Astrocyte (in vitro differentiated cells and primary cell): ENCODE measurements around the gene ISG15. TPM values are rescaled to one million over a fixed set of nuclear protein-coding genes. Genes with fewer than 3 reads are reported as not detected.

ENCODE experiments used
- DNase-seq: peaks from one replicate; pipeline ENCODE4 v3.0.0-alpha.2; 2010; ENCODE audit warnings: low read depth
- FAIRE-seq: peaks from 2 replicates; lab custom pipeline; 2011; peaks lifted over from hg19 to GRCh38; lab: Jason Lieb, UNC
- H2AFZ ChIP-seq: 2 replicates; pipeline ENCODE4 v1.6.0; 2012; ENCODE audit warnings: low read depth, low read length, inconsistent platforms
- H3K27ac ChIP-seq: 2 replicates; pipeline ENCODE4 v1.5.1; 2011; ENCODE audit warnings: low read depth, low read length, inconsistent platforms
- H3K27me3 ChIP-seq: 2 replicates; pipeline ENCODE4 v1.6.0; 2011; ENCODE audit warnings: low read length, inconsistent platforms; ENCODE audit not compliant: insufficient read depth
- H3K36me3 ChIP-seq: 2 replicates; pipeline ENCODE4 v1.5.1; 2011; ENCODE audit warnings: low read length, inconsistent platforms; ENCODE audit not compliant: insufficient read depth
- H3K4me1 ChIP-seq: 2 replicates; pipeline ENCODE4 v1.5.1; 2011; ENCODE audit warnings: low read length, inconsistent platforms; ENCODE audit not compliant: insufficient read depth
- H3K4me2 ChIP-seq: 2 replicates; pipeline ENCODE4 v1.6.0; 2012; ENCODE audit warnings: low read length, inconsistent platforms
- H3K4me3 ChIP-seq: 2 replicates; pipeline ENCODE4 v1.5.1; 2011; ENCODE audit warnings: low read depth, mild to moderate bottlenecking, low read length, inconsistent platforms; ENCODE audit not compliant: insufficient read depth
- H3K79me2 ChIP-seq: 2 replicates; pipeline ENCODE4 v1.6.0; 2012; ENCODE audit warnings: mild to moderate bottlenecking, low read length, inconsistent platforms; ENCODE audit not compliant: insufficient read depth
- H3K9ac ChIP-seq: 2 replicates; pipeline ENCODE4 v1.6.0; 2012; ENCODE audit warnings: mild to moderate bottlenecking, low read length, inconsistent platforms
- H3K9me3 ChIP-seq: 2 replicates; pipeline ENCODE4 v1.5.1; 2012; ENCODE audit warnings: low read depth, mild to moderate bottlenecking, low read length, inconsistent platforms; ENCODE audit not compliant: insufficient read depth
- H4K20me1 ChIP-seq: 2 replicates; pipeline ENCODE4 v1.6.0; 2012; ENCODE audit warnings: low read length, inconsistent platforms; ENCODE audit not compliant: insufficient read depth
- H3K27ac Mint-ChIP-seq: one replicate; pipeline ENCODE4 v1.8.0; 2021; ENCODE audit warnings: mild to moderate bottlenecking, mixed read lengths; ENCODE audit not compliant: unreplicated experiment
- H3K27me3 Mint-ChIP-seq: one replicate; pipeline ENCODE4 v1.8.0; 2021; ENCODE audit warnings: low read depth, mixed read lengths; ENCODE audit not compliant: unreplicated experiment
- H3K36me3 Mint-ChIP-seq: one replicate; pipeline ENCODE4 v1.8.0; 2021; ENCODE audit warnings: low read depth, mixed read lengths; ENCODE audit not compliant: unreplicated experiment
- H3K4me1 Mint-ChIP-seq: one replicate; pipeline ENCODE4 v1.8.0; 2021; ENCODE audit warnings: low read depth, mixed read lengths; ENCODE audit not compliant: unreplicated experiment
- H3K4me3 Mint-ChIP-seq: one replicate; pipeline ENCODE4 v1.8.0; 2021; ENCODE audit warnings: mild to moderate bottlenecking, moderate library complexity, mixed read lengths; ENCODE audit not compliant: unreplicated experiment
- H3K9me3 Mint-ChIP-seq: one replicate; pipeline ENCODE4 v1.8.0; 2021; ENCODE audit warnings: mild to moderate bottlenecking, mixed read lengths; ENCODE audit not compliant: unreplicated experiment
- EZH2 ChIP-seq: IDR thresholded peaks from 2 replicates; pipeline ENCODE4 v1.6.1; 2012; ENCODE audit warnings: mild to moderate bottlenecking, low read length, inconsistent platforms; ENCODE audit not compliant: insufficient read depth
- total RNA-seq: library from RNA; stranded (reverse); gene quantifications from 2 replicates; pipeline ENCODE4 v1.2.1, GENCODE V29; 2021
- TF ChIP-seq, protein P1 (sequence below): IDR thresholded peaks from 2 replicates; pipeline ENCODE4 v1.5.1; 2011; ENCODE audit warnings: low read depth, mild to moderate bottlenecking, inconsistent platforms, low read length, moderate library complexity; ENCODE audit not compliant: insufficient read depth

ISG15 gene
- total RNA-seq, 1 donor from 2014 or later = 1,830 TPM

GRCh38 chr1:964691-965525 is 48.4 kb upstream of the ISG15 start:
- Histone ChIP-seq H3K4me1 (peaks cover 23% of the 10 kb centered on the region), H3K27ac (no peak overlapping the region), H3K79me2 (peaks cover 7% of the 10 kb centered on the region), H2AFZ (no peak overlapping the region), H3K36me3 (peaks cover 5% of the 10 kb centered on the region), H3K4me3 (no peak overlapping the region), H3K9ac (no peak overlapping the region), H3K27me3 (no peaks in the 10 kb centered on the region), H3K9me3 (no peaks in the 10 kb centered on the region), H4K20me1 (peaks cover 6% of the 10 kb centered on the region), H3K4me2 (no peak overlapping the region)
- TF ChIP-seq, protein P1, sequence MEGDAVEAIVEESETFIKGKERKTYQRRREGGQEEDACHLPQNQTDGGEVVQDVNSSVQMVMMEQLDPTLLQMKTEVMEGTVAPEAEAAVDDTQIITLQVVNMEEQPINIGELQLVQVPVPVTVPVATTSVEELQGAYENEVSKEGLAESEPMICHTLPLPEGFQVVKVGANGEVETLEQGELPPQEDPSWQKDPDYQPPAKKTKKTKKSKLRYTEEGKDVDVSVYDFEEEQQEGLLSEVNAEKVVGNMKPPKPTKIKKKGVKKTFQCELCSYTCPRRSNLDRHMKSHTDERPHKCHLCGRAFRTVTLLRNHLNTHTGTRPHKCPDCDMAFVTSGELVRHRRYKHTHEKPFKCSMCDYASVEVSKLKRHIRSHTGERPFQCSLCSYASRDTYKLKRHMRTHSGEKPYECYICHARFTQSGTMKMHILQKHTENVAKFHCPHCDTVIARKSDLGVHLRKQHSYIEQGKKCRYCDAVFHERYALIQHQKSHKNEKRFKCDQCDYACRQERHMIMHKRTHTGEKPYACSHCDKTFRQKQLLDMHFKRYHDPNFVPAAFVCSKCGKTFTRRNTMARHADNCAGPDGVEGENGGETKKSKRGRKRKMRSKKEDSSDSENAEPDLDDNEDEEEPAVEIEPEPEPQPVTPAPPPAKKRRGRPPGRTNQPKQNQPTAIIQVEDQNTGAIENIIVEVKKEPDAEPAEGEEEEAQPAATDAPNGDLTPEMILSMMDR = no peak
- no peak for TF ChIP-seq EZH2
- Mint-ChIP-seq H3K9me3 (no peaks in the 10 kb centered on the region), H3K27me3 (peaks cover 15% of the 10 kb centered on the region), H3K27ac (no peak overlapping the region), H3K4me3 (no peak overlapping the region), H3K4me1 (no peaks in the 10 kb centered on the region), H3K36me3 (peaks cover 4% of the 10 kb centered on the region)
- FAIRE-seq (no peak), DNase-seq (no peak)

- H3K4me2 ChIP-seq = peak overlapping the region; percentile 99
- Mint-ChIP-seq H3K36me3 (peaks cover 4% of the 10 kb centered on the region), H3K9me3 (no peaks in the 10 kb centered on the region), H3K4me3 (no peak overlapping the region), H3K27me3 (peaks cover 15% of the 10 kb centered on the region), H3K4me1 (no peaks in the 10 kb centered on the region), H3K27ac (no peak overlapping the region)
- peaks cover 23% of the 10 kb centered on the region for H3K4me1 ChIP-seq
- H3K79me2 ChIP-seq = peaks cover 7% of the 10 kb centered on the region
- H4K20me1 ChIP-seq = peaks cover 6% of the 10 kb centered on the region
- H3K9ac ChIP-seq = peak overlapping the region; percentile 83
- H3K36me3 ChIP-seq = peaks cover 5% of the 10 kb centered on the region
- TF ChIP-seq, protein P1 = no peak
- TF ChIP-seq EZH2 = no peak
- DNase-seq (no peak), FAIRE-seq (no peak)
- H3K27me3 ChIP-seq = no peaks in the 10 kb centered on the region
- H3K9me3 ChIP-seq = no peaks in the 10 kb centered on the region
- H2AFZ ChIP-seq = no peak overlapping the region
- peak overlapping the region; percentile 80 for H3K27ac ChIP-seq
- peak overlapping the region; percentile 64 for H3K4me3 ChIP-seq
Measured at GRCh38 chr1:965526-966134, 47.7 kb upstream of the ISG15 start.
